Measurements from ENCODE around the gene TMEM130.
"Not testable (repeated sequence)": the region's sequence is repeated elsewhere in the genome, so short reads cannot be mapped to it uniquely, and the experiment has no call there.

Gene TMEM130

DNA sequence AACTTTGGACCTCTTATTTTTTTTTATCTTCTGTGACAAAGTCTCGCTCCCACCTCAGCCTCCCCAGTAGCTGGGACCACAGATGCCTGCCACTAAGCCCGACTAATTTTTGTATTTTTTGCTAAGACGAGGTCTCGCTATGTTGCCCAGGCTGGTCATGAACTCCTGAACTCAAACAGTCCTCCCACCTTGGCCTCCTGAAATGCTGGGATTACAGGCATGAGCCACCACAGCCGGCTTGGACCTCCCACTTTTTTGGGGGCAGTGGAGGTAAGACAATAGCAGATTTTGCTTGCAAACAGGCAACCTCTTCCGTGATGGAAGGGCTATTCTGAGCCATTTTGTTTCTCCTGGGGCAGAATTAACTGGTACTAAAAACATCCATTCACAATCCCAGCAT is 7.3 kb upstream of the TMEM130 start:
- DNase-seq, result no peak

- no peak for DNase-seq
Measured at GRCh38 chr7:98875501-98875900, 5.7 kb upstream of the TMEM130 start.

DNA sequence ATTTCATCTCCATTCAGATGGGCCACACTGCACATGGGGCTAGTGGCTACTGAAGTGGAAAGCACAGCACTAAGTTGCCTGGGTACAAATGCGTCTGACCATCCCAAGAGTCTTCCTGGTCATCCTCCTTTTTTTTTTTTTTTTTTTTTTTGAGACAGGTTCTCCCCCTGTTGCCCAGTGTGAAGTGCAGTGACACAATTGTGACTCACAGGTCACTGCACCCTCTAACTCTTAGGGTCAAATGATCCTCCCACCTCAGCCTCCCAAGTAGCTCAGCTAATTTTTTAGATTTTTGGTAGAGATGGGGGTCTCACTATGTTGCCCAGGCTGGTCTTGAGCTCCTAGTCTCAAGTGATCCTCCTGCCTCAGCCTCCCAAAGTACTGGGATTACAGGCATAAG is 5.1 kb upstream of the TMEM130 start:
- DNase-seq, result no peak

GRCh38 chr7:98873610-98874009 is 3.8 kb upstream of the TMEM130 start:
- DNase-seq, result not testable (repeated sequence)

GRCh38 chr7:98872328-98872924 is 2.6 kb upstream of the TMEM130 start:
- DNase-seq, result peak; percentile 47

DNA sequence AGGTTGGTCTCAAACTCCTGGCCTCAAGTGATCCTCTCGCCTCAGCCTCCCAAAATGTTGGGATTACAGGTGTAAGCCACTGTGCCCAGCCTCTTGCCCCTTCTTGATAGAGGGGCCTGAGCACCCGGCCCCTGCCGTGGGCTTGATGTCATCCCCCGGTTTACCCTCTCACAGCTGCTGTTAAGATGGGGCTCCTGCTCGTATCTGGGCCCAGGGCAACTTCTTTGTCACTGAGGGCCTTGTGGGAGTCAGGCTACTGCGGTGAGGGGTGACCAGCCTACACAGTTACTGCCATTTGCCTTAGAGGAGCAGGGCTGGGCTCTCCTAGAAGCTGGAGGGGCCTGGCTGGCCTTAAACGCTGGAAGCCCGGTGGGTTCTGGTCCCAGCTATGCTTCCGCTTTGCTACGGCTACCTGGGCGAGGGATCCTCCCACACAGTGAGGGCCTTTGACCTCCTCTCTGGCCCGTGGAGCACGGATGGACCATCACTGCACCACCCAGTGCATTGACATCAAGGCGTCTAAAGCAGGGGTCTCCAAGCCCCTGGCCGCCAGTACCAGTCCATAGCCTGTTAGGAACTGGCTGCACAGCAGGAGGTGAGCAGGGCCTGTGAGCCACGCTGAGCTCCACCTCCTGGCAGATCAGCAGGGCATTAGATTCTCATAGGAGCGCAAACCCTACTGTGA is 1.1 kb upstream of the TMEM130 start:
- no peak for DNase-seq

GRCh38 chr7:98870121-98870651 is 372 bp upstream of the TMEM130 start:
- peak; percentile 79 for DNase-seq

DNA sequence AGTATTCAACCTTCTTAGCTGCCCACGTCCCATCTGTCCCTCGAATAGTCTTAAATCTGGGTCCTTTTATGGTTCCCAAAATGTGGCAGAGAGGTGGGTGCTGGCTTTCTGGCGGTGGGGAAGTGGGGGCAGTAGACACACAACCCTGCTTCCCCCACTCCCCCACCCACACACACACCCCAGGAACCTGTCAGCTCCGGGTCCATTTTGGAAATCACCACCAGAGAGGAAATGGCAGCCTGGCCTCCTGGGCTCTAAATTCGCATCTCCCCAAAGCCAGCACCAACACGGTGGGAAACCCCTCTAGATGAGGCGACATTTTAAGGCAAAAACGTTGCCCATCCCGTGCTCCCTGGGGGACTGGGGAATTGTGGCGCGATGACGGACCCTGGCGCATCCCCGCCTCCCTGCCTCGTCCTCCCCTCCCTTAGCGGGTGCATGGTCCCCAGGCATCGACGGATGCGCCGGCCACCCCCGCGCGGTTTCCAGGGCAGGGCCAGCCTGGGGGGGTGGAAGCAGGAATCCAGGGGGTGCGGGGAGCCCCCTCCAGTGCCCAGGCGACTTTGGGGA is 702 bp downstream of the TMEM130 start:
- DNase-seq, result no peak

DNA sequence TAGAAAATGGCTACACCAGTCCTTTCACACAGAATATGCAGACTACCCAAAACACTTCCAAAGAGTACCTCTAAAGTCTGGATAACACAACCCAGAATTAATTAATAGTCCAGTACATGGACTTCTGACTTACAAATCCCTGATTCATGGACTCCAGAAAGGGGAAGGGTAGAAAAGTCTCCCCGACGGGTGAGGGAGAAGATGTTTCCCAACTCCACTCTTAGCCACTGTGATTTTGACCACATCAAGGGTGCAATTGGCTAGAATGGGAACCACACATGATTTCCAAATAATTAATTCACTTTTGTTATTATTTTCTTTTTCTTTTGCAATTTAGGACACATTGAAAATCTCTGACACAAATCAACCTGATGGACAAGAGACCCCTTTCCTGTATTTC is 1.4 kb downstream of the TMEM130 start:
- no peak for DNase-seq

GRCh38 chr7:98866765-98867164 is 3.0 kb downstream of the TMEM130 start:
- no peak for DNase-seq

DNA sequence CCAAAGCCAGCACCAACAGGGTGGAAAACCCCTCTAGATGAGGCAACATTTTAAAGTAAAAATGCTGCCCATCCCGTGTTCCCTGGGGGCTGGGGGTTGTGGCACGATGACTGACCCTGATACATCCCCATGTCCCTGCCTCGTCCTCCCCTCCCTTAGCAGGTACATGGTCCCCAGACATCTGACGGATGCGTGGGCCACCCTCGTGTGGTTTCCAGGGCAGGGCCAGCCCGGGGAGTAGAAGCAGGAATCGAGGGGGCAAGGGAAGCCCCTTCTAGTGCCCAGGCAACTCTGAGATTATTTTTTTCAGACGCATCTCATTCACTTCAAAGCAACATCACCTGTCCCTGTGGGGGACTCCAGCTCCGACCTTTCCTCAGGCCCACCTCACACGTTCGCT is 3.5 kb downstream of the TMEM130 start:
- no peak for DNase-seq

GRCh38 chr7:98864731-98865453 is 4.9 kb downstream of the TMEM130 start:
- no peak for DNase-seq

- no peak for DNase-seq
Measured at GRCh38 chr7:98863601-98864000, 6.2 kb downstream of the TMEM130 start.

DNA sequence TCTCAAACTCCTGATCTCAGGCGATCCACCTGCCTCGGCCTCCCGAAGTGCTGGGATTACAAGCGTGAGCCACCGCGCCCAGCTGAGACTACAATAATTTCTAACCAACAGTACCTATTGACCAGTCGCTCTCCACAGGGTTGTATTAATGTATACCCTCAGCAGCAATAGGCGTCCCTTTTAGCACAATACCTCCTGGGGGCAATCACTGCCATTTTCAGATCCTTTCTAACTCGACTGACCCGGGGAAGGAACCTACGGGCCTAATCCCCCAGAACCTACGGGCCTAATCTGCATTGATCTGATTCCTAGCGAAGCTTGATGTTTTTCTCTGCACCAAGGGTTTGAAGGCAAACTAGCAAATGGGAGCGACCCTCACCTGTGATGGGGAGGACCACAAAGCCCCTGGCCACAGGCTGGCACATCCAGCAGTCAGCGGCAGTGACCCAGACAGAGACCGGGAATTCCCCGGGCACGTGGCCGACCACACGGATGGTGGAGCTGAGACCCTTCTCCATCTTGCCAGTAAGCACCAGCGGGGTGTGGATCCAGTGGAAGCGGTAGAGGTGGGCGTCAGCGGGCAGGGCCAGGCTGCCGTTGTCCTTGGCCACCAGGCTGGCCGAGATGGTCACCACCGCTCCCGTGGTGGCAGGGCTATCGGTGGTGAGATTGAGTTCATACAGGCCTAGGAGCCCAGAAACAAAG is 6.9 kb downstream of the TMEM130 start:
- DNase-seq, result no peak

DNA sequence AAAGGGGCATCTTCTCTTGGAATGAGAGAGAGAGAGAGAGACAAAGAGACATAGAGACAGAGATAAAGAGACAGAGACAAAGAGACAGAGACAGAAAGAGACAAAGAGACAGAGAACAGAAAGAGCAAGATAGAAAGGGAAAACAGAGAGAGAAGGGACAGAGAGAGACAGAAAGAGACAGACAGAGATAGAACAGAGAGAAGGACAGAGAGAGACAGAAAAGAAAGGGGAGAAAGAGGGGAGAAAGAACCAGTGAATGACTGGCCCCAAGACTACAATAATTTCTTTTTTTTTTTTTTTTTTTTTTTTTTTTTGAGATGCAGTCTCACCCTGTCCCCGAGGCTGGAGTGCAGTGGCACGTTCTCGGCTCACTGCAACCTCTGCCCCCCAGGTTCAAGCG is 7.6 kb downstream of the TMEM130 start:
- no peak for DNase-seq

GRCh38 chr7:98860071-98860470 is 9.7 kb downstream of the TMEM130 start:
- DNase-seq, result no peak

- DNase-seq, result no peak
Measured at GRCh38 chr7:98855610-98856422, 14.0 kb downstream of the TMEM130 start.

- DNase-seq, result no peak
Measured at GRCh38 chr7:98852826-98853225, 17.0 kb downstream of the TMEM130 start.

GRCh38 chr7:98848918-98849317 is 20.9 kb downstream of the TMEM130 start:
- DNase-seq, result no peak

DNA sequence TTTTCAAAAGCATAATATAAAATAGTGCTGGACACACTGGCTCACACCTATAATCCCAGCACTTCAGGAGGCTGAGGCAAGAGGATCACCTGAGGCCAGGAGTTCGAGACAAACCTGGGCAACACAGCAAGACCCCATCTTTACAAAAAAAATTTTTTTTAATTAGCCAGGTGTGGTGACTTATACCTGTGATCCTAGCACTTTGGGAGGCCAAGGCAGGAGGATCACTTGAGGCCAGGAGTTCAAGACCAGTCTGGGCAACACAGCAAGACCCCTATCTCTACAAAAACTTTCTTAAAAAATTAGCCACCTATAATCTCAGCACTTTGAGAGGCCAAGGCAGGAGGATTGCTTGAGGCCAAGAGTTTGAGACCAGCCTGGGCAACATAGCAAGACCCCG is 27.3 kb downstream of the TMEM130 start:
- not testable (repeated sequence) for DNase-seq

- DNase-seq, result peak; percentile 78
Measured at GRCh38 chr7:98841179-98841997, 28.4 kb downstream of the TMEM130 start.

Data from activated CD4-positive, alpha-beta T cell treated with anti-CD3 and anti-CD28 coated beads for 48 hours (primary cell).